ENCODE measurements around the gene ZNF366. TPM values are rescaled to one million over a fixed set of nuclear protein-coding genes. Genes with fewer than 3 reads are reported as not detected.

ZNF366 gene
- total and polyA plus RNA-seq, 2 of the 13 experiments (the other 11 are each of a cell fraction or from before 2014, with no cell fraction given): not detected

- TF ChIP-seq NFKBIZ (CRISPR knock-in tag; IDR thresholded peaks at IDR 0.05) (no peak), CREM (IDR thresholded peaks at IDR 0.05) (no peak), CREM (CRISPR knock-in tag; IDR thresholded peaks at IDR 0.05) (no peak), ZNF10 (CRISPR knock-in tag; IDR thresholded peaks at IDR 0.05; ENCODE audit: borderline replicate concordance, low read depth) (no peak), PCBP2 (optimal IDR thresholded peaks at IDR 0.05; ENCODE audit: low read depth, low read length, poor library complexity, severe bottlenecking) (no peak), PITX1 (CRISPR knock-in tag; IDR thresholded peaks at IDR 0.05) (no peak), ATM (IDR thresholded peaks at IDR 0.05; ENCODE audit: borderline replicate concordance) (no peak), FUBP1 (CRISPR knock-in tag; IDR thresholded peaks at IDR 0.05; ENCODE audit: borderline replicate concordance) (no peak), REL (CRISPR knock-in tag; conservative IDR thresholded peaks at IDR 0.05) (no peak), ZBTB42 (CRISPR knock-in tag; IDR thresholded peaks at IDR 0.05) (no peak), JUNB (CRISPR knock-in tag; IDR thresholded peaks at IDR 0.05; ENCODE audit: borderline replicate concordance) (no peak), ZBTB46 (CRISPR knock-in tag; IDR thresholded peaks at IDR 0.05; ENCODE audit: borderline replicate concordance) (no peak)
Observed at GRCh38 chr5:72505016-72505415, 2.2 kb downstream of the ZNF366 start (continued).

All from HepG2 (cell line).